H9 (cell line): ENCODE measurements around the gene CFAP54. TPM values are rescaled to one million over a fixed set of nuclear protein-coding genes. Genes with fewer than 3 reads are reported as not detected.

Experiments used
- DNase-seq: peaks from one replicate; pipeline ENCODE4 v3.0.0-alpha.2; 2017
- H2AFZ ChIP-seq: one replicate; pipeline ENCODE4 v1.6.1; 2013; ENCODE audit warnings: mild to moderate bottlenecking, low read length, control low read depth, moderate library complexity
- H2AK5ac ChIP-seq: 2 replicates; pipeline ENCODE4 v1.6.1; 2013; ENCODE audit warnings: low read length, control low read depth, mixed read lengths; ENCODE audit not compliant: insufficient read length
- H2BK120ac ChIP-seq: one replicate; pipeline ENCODE4 v1.6.1; 2013; ENCODE audit warnings: low read depth, mild to moderate bottlenecking, low read length, control low read depth, inconsistent platforms; ENCODE audit not compliant: poor library complexity, severe bottlenecking
- H2BK12ac ChIP-seq: 2 replicates; pipeline ENCODE4 v1.6.1; 2013; ENCODE audit warnings: low read length, control low read depth, mixed read lengths, low read depth; ENCODE audit not compliant: insufficient read length
- H2BK15ac ChIP-seq: 2 replicates; pipeline ENCODE4 v1.6.1; 2013; ENCODE audit warnings: low read depth, low read length, control low read depth
- H2BK20ac ChIP-seq: one replicate; pipeline ENCODE4 v1.6.1; 2013; ENCODE audit warnings: low read depth, mild to moderate bottlenecking, low read length, control low read depth, inconsistent platforms; ENCODE audit not compliant: poor library complexity, severe bottlenecking
- H2BK5ac ChIP-seq: 2 replicates; pipeline ENCODE4 v1.6.1; 2013; ENCODE audit warnings: low read length, control low read depth, mixed read lengths; ENCODE audit not compliant: insufficient read length
- H3K14ac ChIP-seq: 2 replicates; pipeline ENCODE4 v1.6.1; 2013; ENCODE audit warnings: low read length, control low read depth; ENCODE audit not compliant: insufficient read depth
- H3K18ac ChIP-seq: 2 replicates; pipeline ENCODE4 v1.6.1; 2013; ENCODE audit warnings: low read depth, mild to moderate bottlenecking, mixed read lengths, low read length, control low read depth; ENCODE audit not compliant: insufficient read length
- H3K23ac ChIP-seq: 2 replicates; pipeline ENCODE4 v1.6.1; 2013; ENCODE audit warnings: low read length, control low read depth, mixed read lengths, low read depth; ENCODE audit not compliant: insufficient read length
- H3K23me2 ChIP-seq: 2 replicates; pipeline ENCODE4 v1.6.1; 2013; ENCODE audit warnings: low read depth, mild to moderate bottlenecking, mixed read lengths, low read length, control low read depth; ENCODE audit not compliant: insufficient read length, poor library complexity, severe bottlenecking
- H3K27ac ChIP-seq: 2 replicates; pipeline ENCODE4 v1.5.1; 2013; ENCODE audit warnings: low read length, control low read depth, mixed read lengths, low read depth; ENCODE audit not compliant: insufficient read length
- H3K27me3 ChIP-seq: 2 replicates; pipeline ENCODE4 v1.6.1; 2013; ENCODE audit warnings: low read length, control low read depth, inconsistent platforms; ENCODE audit not compliant: insufficient read depth
- H3K4ac ChIP-seq: 2 replicates; pipeline ENCODE4 v1.6.1; 2013; ENCODE audit warnings: low read depth, mild to moderate bottlenecking, control low read depth, inconsistent platforms, low read length, moderate library complexity
- H3K4me1 ChIP-seq: 2 replicates; pipeline ENCODE4 v1.6.1; 2013; ENCODE audit warnings: low read length, control low read depth, inconsistent platforms; ENCODE audit not compliant: insufficient read depth
- H3K4me2 ChIP-seq: 2 replicates; pipeline ENCODE4 v1.6.1; 2013; ENCODE audit warnings: low read length, control low read depth, mixed read lengths; ENCODE audit not compliant: insufficient read length, insufficient read depth
- H3K56ac ChIP-seq: 2 replicates; pipeline ENCODE4 v1.6.1; 2013; ENCODE audit warnings: low read depth, mild to moderate bottlenecking, mixed read lengths, low read length, control low read depth; ENCODE audit not compliant: insufficient read length
- H3K79me1 ChIP-seq: 2 replicates; pipeline ENCODE4 v1.6.1; 2013; ENCODE audit warnings: low read depth, mild to moderate bottlenecking, moderate library complexity, low read length, control low read depth, inconsistent platforms; ENCODE audit not compliant: insufficient read depth, poor library complexity, severe bottlenecking
- H3K79me2 ChIP-seq: 2 replicates; pipeline ENCODE4 v1.6.1; 2013; ENCODE audit warnings: low read length, control low read depth, inconsistent platforms; ENCODE audit not compliant: insufficient read depth
- H3K9ac ChIP-seq: 2 replicates; pipeline ENCODE4 v1.6.1; 2013; ENCODE audit warnings: low read length, control low read depth, mixed read lengths; ENCODE audit not compliant: insufficient read length; ENCODE audit errors: extremely low read depth
- H3K9me3 ChIP-seq: one replicate; pipeline ENCODE4 v1.6.1; 2013; ENCODE audit warnings: low read depth, low read length, inconsistent platforms; ENCODE audit not compliant: control insufficient read depth
- H3T11ph ChIP-seq: one replicate; pipeline ENCODE4 v1.6.1; 2013; ENCODE audit warnings: mild to moderate bottlenecking, low read length, control low read depth, inconsistent platforms
- H4K20me1 ChIP-seq: one replicate; pipeline ENCODE4 v1.6.1; 2013; ENCODE audit not compliant: control insufficient read depth, insufficient read length, insufficient read depth
- H4K5ac ChIP-seq: 2 replicates; pipeline ENCODE4 v1.6.1; 2013; ENCODE audit warnings: low read depth, mild to moderate bottlenecking, mixed read lengths, low read length, control low read depth; ENCODE audit not compliant: insufficient read length
- H4K8ac ChIP-seq: replicated peaks from 2 replicates; pipeline ENCODE4 v1.6.1; 2013; ENCODE audit warnings: low read length, control low read depth, mixed read lengths, low read depth; ENCODE audit not compliant: insufficient read length
- H4K91ac ChIP-seq: 2 replicates; pipeline ENCODE4 v1.6.1; 2013; ENCODE audit warnings: low read depth, mild to moderate bottlenecking, moderate library complexity, mixed read lengths, low read length, control low read depth; ENCODE audit not compliant: insufficient read length
- H3K27ac Mint-ChIP-seq, 3 experiments: 2 replicates in 2 of 3; 3 replicates in 1 of 3; pipeline ENCODE4 v1.8.0; 2020 to 2021; ENCODE audit warnings: mixed read lengths in 3 of 3, mild to moderate bottlenecking in 1 of 3, moderate library complexity in 1 of 3
- H3K27me3 Mint-ChIP-seq: 2 replicates; pipeline ENCODE4 v1.8.0; 2021; ENCODE audit warnings: low read depth, mild to moderate bottlenecking, moderate library complexity, mixed read lengths
- H3K36me3 Mint-ChIP-seq, 3 experiments: 2 replicates in 2 of 3; 3 replicates in 1 of 3; pipeline ENCODE4 v1.8.0; 2020 to 2021; ENCODE audit warnings: low read depth in 3 of 3, mixed read lengths in 3 of 3; ENCODE audit not compliant: insufficient read depth in 1 of 3
- H3K4me1 Mint-ChIP-seq, 2 experiments: 2 replicates each; pipeline ENCODE4 v1.8.0; 2020; ENCODE audit warnings: mixed read lengths in 2 of 2
- H3K4me3 Mint-ChIP-seq, 2 experiments: 2 replicates in 1 of 2; 3 replicates in 1 of 2; pipeline ENCODE4 v1.8.0; 2020 to 2021; ENCODE audit warnings: mild to moderate bottlenecking in 2 of 2, mixed read lengths in 2 of 2, moderate library complexity in 1 of 2
- H3K9me3 Mint-ChIP-seq, 2 experiments: 2 replicates in 1 of 2; 3 replicates in 1 of 2; pipeline ENCODE4 v1.8.0; 2020; ENCODE audit warnings: mild to moderate bottlenecking in 2 of 2, mixed read lengths in 2 of 2, moderate library complexity in 1 of 2
- WGBS: extraction: QIAGEN DNeasy Blood & Tissue Kit; methylation state at CpG from one replicate; pipeline ENCODE4 v1.1.7; 2013; ENCODE audit warnings: missing lambda C conversion rate, low lambda C conversion rate, mixed read lengths; ENCODE audit not compliant: insufficient read length; ENCODE audit errors: extremely low coverage; 5-methylcytosine and 5-hydroxymethylcytosine counted together
- total RNA-seq: library from RNA; stranded (reverse); gene quantifications from 2 replicates; pipeline ENCODE4 v1.2.1, GENCODE V29; 2021
- TF ChIP-seq, protein P1 (sequence below): fragments of 200-600 bp; sonication (generic); conservative IDR thresholded peaks from 3 replicates; pipeline ENCODE4 v1.8.0; 2021; ENCODE audit warnings: antibody characterized with exemption, mild to moderate bottlenecking

The CFAP54 gene
- total RNA-seq, 1 experiment from 2014 or later: 0.24 TPM

DNA sequence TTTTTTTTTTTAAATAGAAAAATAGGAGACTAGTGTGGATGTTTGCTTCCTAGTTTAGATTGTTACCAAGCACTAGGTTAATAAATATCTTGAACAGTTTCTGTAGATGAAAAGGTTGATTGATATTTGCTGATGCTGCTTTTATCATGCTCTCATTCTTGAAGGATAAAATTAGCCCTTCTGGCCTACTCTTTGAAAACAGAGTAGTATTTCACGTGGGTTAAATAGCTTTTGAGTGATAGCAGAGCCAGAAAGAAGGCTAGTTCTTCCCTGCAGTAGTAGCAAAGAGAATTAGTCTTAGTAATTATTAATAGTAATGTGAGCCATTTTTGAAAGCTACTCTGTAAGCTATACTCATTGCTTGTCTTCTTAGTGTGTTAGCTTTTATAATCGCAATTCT, 422.9 kb downstream of the CFAP54 start:
- H3K79me2 ChIP-seq: peaks cover 1% of the 10 kb centered on the region; the same call in 1 of the 2 replicates

More for the DNA sequence above, 422.9 kb downstream of the CFAP54 start:
- H3K4me1 ChIP-seq: no peaks in the 10 kb centered on the region; the same call in 1 of the 2 replicates
- H3K27me3 Mint-ChIP-seq: no peaks in the 10 kb centered on the region
- no peak overlapping the region for H2BK120ac ChIP-seq
- H3T11ph ChIP-seq: no peak overlapping the region
- H2BK12ac ChIP-seq: no peak overlapping the region
- WGBS: no CpG with 5 or more reads among the region's 2 CpGs
- no peaks in the 10 kb centered on the region for H3K79me1 ChIP-seq
- no peak overlapping the region for H3K4me2 ChIP-seq
- no peak overlapping the region for H2AFZ ChIP-seq
- H3K27ac Mint-ChIP-seq: no peak overlapping the region
- H3K23me2 ChIP-seq: peaks cover 2% of the 10 kb centered on the region
- peaks cover 0 to 3% of the 10 kb centered on the region in 2 experiments; a peak in 1 of 5 replicates for H3K9me3 Mint-ChIP-seq
- no peak overlapping the region for H3K27ac ChIP-seq
- H3K23ac ChIP-seq: no peak overlapping the region
- no peaks in the 10 kb centered on the region for H3K27me3 ChIP-seq
- H3K4ac ChIP-seq: no peak overlapping the region
- H3K18ac ChIP-seq: no peak overlapping the region
- H3K4me1 Mint-ChIP-seq: peaks cover 21 to 23% of the 10 kb centered on the region in 2 experiments
- H4K8ac ChIP-seq: no peak overlapping the region
- H2BK15ac ChIP-seq: no peak overlapping the region
- TF ChIP-seq, protein P1, sequence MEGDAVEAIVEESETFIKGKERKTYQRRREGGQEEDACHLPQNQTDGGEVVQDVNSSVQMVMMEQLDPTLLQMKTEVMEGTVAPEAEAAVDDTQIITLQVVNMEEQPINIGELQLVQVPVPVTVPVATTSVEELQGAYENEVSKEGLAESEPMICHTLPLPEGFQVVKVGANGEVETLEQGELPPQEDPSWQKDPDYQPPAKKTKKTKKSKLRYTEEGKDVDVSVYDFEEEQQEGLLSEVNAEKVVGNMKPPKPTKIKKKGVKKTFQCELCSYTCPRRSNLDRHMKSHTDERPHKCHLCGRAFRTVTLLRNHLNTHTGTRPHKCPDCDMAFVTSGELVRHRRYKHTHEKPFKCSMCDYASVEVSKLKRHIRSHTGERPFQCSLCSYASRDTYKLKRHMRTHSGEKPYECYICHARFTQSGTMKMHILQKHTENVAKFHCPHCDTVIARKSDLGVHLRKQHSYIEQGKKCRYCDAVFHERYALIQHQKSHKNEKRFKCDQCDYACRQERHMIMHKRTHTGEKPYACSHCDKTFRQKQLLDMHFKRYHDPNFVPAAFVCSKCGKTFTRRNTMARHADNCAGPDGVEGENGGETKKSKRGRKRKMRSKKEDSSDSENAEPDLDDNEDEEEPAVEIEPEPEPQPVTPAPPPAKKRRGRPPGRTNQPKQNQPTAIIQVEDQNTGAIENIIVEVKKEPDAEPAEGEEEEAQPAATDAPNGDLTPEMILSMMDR: no peak
- H4K5ac ChIP-seq: no peak overlapping the region
- no peaks in the 10 kb centered on the region for H3K9me3 ChIP-seq
- H3K9ac ChIP-seq: no peak overlapping the region
- H2BK20ac ChIP-seq: no peak overlapping the region
- no peak overlapping the region for H3K4me3 Mint-ChIP-seq
- H4K91ac ChIP-seq: no peak overlapping the region
- no peaks in the 10 kb centered on the region for H4K20me1 ChIP-seq
- H3K14ac ChIP-seq: no peak overlapping the region
- H2BK5ac ChIP-seq: no peak overlapping the region
- no peak overlapping the region for H3K56ac ChIP-seq
- peaks cover 1 to 19% (median 17%) of the 10 kb centered on the region in 3 experiments; a peak in 6 of 7 replicates for H3K36me3 Mint-ChIP-seq
- no peak overlapping the region for H2AK5ac ChIP-seq
- DNase-seq: no peak
